ENCODE measurements around the gene GDPGP1.

Gene GDPGP1

GRCh38 chr15:90219421-90220141 is 14.4 kb upstream of the GDPGP1 start:
- peak; percentile 83 for TF ChIP-seq CTCF (IDR thresholded peaks at IDR 0.05; ENCODE audit: low read depth, low read length, missing control alignments)
- no peak overlapping the region for H3K4me3 ChIP-seq (ENCODE audit: low read depth, low read length)
- DNase-seq (ENCODE audit: low read depth): no peak

DNA sequence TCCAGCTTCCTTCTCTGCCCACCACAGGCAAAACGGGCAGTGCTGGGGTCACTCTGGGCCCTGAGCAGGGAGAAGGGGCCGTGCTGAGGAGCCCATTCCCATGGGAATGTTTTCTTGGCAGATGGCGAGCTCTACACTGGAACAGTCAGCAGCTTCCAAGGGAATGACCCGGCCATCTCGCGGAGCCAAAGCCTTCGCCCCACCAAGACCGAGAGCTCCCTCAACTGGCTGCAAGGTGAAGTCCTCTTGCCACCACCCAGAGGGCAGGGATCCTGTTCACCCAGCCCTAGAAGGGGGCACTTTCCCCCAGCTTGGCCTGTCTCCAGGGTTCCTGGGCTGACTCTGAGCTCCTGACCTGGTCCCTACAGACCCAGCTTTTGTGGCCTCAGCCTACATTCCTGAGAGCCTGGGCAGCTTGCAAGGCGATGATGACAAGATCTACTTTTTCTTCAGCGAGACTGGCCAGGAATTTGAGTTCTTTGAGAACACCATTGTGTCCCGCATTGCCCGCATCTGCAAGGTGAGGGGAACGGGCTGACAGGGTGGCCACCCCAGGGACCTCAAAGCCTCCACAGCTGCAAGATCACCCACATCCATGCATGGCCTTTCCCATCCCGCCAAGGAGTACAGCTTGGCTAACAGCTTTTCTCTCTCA is 12.6 kb upstream of the GDPGP1 start:
- no peak for DNase-seq (ENCODE audit: low read depth)
- no peak overlapping the region for H3K4me3 ChIP-seq (ENCODE audit: low read depth, low read length)
- peak; percentile 88 for TF ChIP-seq CTCF (IDR thresholded peaks at IDR 0.05; ENCODE audit: low read depth, low read length, missing control alignments)

- TF ChIP-seq CTCF (IDR thresholded peaks at IDR 0.05; ENCODE audit: low read depth, low read length, missing control alignments): no peak
- H3K4me3 ChIP-seq (ENCODE audit: low read depth, low read length): no peak overlapping the region
- DNase-seq (ENCODE audit: low read depth): no peak
Observed at GRCh38 chr15:90222547-90222946, 11.5 kb upstream of the GDPGP1 start.

- no peak for TF ChIP-seq CTCF (IDR thresholded peaks at IDR 0.05; ENCODE audit: low read depth, low read length, missing control alignments)
- DNase-seq (ENCODE audit: low read depth): no peak
Observed at GRCh38 chr15:90223441-90224165, 10.4 kb upstream of the GDPGP1 start.

GRCh38 chr15:90225047-90225446 is 9.0 kb upstream of the GDPGP1 start:
- DNase-seq (ENCODE audit: low read depth): no peak
- TF ChIP-seq CTCF (IDR thresholded peaks at IDR 0.05; ENCODE audit: low read depth, low read length, missing control alignments): no peak

More at GRCh38 chr15:90223441-90224165, 10.4 kb upstream of the GDPGP1 start:
- H3K4me3 ChIP-seq (ENCODE audit: low read depth, low read length): no peak overlapping the region

DNA sequence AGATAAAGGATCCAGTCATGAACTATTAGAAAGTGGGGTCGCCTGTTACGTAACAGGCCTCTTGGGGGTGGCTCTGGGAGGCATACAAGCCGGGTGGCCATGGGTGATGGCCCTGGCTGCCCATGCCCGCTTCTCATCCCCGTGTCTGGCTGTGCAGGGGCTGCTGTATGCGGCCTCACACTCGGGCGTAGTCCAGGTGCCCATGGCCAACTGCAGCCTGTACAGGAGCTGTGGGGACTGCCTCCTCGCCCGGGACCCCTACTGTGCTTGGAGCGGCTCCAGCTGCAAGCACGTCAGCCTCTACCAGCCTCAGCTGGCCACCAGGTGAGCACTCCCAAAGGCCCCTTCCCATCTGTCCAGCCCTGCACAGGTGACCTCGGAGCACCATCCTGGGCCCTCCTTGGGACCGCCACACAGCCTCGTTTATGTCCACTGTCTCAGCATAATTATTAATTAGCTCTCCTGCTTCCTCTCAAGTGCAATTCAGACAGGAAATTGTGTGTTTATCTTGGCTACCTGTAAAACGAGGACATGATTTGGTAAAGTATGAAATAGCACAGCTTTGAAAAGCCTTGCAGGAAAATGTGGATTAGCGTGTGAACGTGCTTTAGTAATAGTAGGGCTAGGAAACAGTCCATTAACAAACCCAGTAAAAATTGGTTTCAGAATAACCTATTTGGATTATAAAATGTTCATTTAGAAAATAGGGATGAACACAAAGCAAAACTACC is 8.3 kb upstream of the GDPGP1 start:
- no peak overlapping the region for H3K4me3 ChIP-seq (ENCODE audit: low read depth, low read length)
- DNase-seq (ENCODE audit: low read depth): no peak
- TF ChIP-seq CTCF (IDR thresholded peaks at IDR 0.05; ENCODE audit: low read depth, low read length, missing control alignments): no peak

More at GRCh38 chr15:90225047-90225446, 9.0 kb upstream of the GDPGP1 start:
- H3K4me3 ChIP-seq (ENCODE audit: low read depth, low read length): no peak overlapping the region

Data from GM12864 (cell line).